ENCODE results near the gene HMGCL.

Gene HMGCL

DNA sequence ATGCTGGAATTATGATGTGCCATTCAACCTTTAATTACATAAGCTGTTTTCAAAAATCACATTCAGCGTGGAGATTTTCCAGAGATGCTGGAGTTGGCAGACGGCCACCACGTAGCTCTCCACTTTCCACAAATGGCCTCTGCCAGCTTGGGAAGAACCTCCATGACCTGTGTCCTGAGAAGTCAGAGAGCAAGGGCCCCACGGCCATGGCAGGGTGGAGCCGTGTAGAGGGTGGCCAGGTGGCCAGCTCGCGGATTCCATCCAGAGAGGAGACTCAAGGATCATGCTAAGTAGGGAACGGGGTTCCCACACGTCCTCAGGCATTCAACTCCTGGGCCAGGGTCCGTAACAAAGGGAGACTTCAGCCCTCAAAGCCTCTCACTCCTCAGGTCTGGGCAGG is 23.4 kb downstream of the HMGCL start:
- Mint-ChIP-seq H3K27ac (no peak overlapping the region), H3K9me3 (no peaks in the 10 kb centered on the region), H3K36me3 (ENCODE audit: low read depth) (peaks cover 31% of the 10 kb centered on the region), H3K4me1 (peaks cover 5% of the 10 kb centered on the region), H3K4me3 (peak overlapping the region; percentile 90 to 94 (median 92)), H3K27me3 (ENCODE audit: low read depth) (peaks cover 3% of the 10 kb centered on the region)
- TF ChIP-seq CTCF (IDR thresholded peaks at IDR 0.05; ENCODE audit: unreplicated experiment in 3 of 3), result no peak

- H3K27me3 Mint-ChIP-seq (ENCODE audit: low read depth), result peaks cover 3% of the 10 kb centered on the region
Observed at GRCh38 chr1:23801338-23801748, 23.9 kb downstream of the HMGCL start.

DNA sequence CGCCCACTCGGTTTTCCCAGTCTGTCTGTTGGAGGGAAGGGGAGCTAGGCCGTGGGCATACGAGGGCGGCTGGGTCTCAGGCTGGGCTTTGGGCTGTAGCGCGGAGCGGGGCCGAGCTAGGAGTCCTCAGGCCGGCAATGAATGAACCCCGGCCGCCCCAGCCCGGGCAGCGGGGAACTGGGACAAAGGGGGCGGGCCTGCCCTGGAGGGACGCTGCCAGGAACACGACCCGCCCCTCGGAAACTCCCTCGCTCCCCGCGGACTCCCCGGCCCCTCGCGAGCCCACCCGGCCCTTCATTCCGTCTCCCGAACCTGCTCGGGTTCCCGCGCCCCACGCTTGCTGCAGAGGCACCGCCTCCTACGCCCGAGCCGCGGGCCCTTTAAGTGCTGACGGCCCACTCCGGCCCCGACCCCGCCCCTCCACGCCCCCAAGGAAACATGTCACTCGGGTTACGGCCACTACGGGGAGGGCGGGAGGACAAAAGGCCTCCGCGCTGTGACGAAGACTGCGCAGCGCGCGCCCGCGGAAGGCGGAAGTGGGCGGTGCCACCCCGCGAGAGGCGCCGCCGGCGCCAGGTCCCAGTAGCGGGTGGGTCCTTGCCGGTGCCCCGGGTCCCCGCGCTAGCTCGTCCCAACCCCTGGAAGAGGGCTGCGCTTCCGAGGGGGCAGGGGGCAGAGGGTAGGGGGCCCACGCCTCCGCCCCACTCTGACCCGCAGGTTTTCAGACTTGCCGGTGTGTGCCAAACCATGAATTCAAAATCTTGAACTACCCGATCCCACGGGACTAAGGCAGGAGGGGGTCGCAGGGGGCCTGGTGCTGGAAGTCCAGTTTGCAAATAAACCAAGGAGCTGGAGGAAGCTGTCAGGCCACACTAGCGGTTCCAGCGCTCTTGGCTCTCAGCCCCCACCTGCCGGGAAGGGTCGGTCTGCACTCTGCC is 24.6 kb downstream of the HMGCL start, which contains the start of gene GALE:
Gene GALE (minus strand): TSS at position 355 of the 938 bp plus-strand sequence. CDS start 1,747 bp downstream, outside the sequence.
- no peak for TF ChIP-seq CTCF (IDR thresholded peaks at IDR 0.05; ENCODE audit: unreplicated experiment in 3 of 3)
- peak within 1 kb of the TSS; percentile 90 to 94 (median 92) for H3K4me3 Mint-ChIP-seq
- H3K27me3 Mint-ChIP-seq (ENCODE audit: low read depth), result peaks cover 3% of the 10 kb centered on the region
- peaks cover 25% of the 10 kb centered on the region for H3K36me3 Mint-ChIP-seq (ENCODE audit: low read depth)
- peaks cover 5% of the 10 kb centered on the region for H3K4me1 Mint-ChIP-seq
- H3K27ac Mint-ChIP-seq, result peak within 1 kb of the TSS; percentile 63 to 96 (median 92)
- H3K9me3 Mint-ChIP-seq, result no peaks in the 10 kb centered on the region

More at GRCh38 chr1:23801338-23801748, 23.9 kb downstream of the HMGCL start:
- H3K9me3 Mint-ChIP-seq, result no peaks in the 10 kb centered on the region
- peak overlapping the region; percentile 90 to 94 (median 92) for H3K4me3 Mint-ChIP-seq
- H3K36me3 Mint-ChIP-seq (ENCODE audit: low read depth), result peaks cover 26% of the 10 kb centered on the region
- peak overlapping the region; percentile 60 to 96 (median 87) for H3K27ac Mint-ChIP-seq
- H3K4me1 Mint-ChIP-seq, result peaks cover 5% of the 10 kb centered on the region
- no peak for TF ChIP-seq CTCF (IDR thresholded peaks at IDR 0.05; ENCODE audit: unreplicated experiment in 3 of 3)

GRCh38 chr1:23799570-23800399 is 25.4 kb downstream of the HMGCL start:
- Mint-ChIP-seq H3K4me3 (peak overlapping the region; percentile 90 to 94 (median 92)), H3K9me3 (no peaks in the 10 kb centered on the region), H3K27me3 (ENCODE audit: low read depth) (peaks cover 3% of the 10 kb centered on the region), H3K27ac (peak overlapping the region; percentile 63 to 96 (median 92)), H3K36me3 (ENCODE audit: low read depth) (peaks cover 20% of the 10 kb centered on the region), H3K4me1 (peaks cover 10% of the 10 kb centered on the region)
- no peak for TF ChIP-seq CTCF (IDR thresholded peaks at IDR 0.05; ENCODE audit: unreplicated experiment in 3 of 3)

DNA sequence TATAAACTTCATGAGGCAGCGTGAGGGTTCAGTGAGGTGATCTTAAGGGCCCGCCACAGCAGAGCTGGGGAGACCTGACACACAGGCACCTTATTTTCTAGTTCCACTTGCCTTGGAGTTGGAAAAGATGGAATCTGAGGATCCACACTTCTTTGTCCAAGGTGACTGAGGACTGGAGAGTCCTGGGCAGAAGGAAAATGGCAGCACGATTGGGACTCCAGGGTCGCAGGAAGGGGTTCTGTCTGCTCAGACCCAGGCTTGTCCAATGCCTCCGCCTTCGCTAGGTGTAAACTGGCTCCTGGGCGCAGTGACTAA is 26.0 kb downstream of the HMGCL start:
- no peak for TF ChIP-seq CTCF (IDR thresholded peaks at IDR 0.05; ENCODE audit: unreplicated experiment in 3 of 3)
- H3K36me3 Mint-ChIP-seq (ENCODE audit: low read depth), result peaks cover 15% of the 10 kb centered on the region

More for the DNA sequence above, 26.0 kb downstream of the HMGCL start:
- H3K27me3 Mint-ChIP-seq (ENCODE audit: low read depth), result peaks cover 3% of the 10 kb centered on the region
- peaks cover 10% of the 10 kb centered on the region for H3K4me1 Mint-ChIP-seq
- peak overlapping the region in 2 of 3 experiments; percentile 92 to 96 for H3K27ac Mint-ChIP-seq
- H3K9me3 Mint-ChIP-seq, result no peaks in the 10 kb centered on the region
- peak overlapping the region; percentile 90 to 94 (median 92) for H3K4me3 Mint-ChIP-seq
